Stimulated activated naive CD8-positive, alpha-beta T cell treated with anti-CD3 and anti-CD28 coated beads, Interleukin-15, Interleukin-2, amounts not matched to agents 100 ng/mL and 50 ng/mL, for 24 hours (primary cell): Measurements from ENCODE around the gene FAM193A.
"Not testable (repeated sequence)": the region's sequence is repeated elsewhere in the genome, so short reads cannot be mapped to it uniquely, and the experiment has no call there.

Experiments used
- H3K27ac Mint-ChIP-seq: one replicate; pipeline ENCODE4 v1.8.0; 2021; ENCODE audit warnings: mild to moderate bottlenecking, mixed read lengths
- H3K27me3 Mint-ChIP-seq: one replicate; pipeline ENCODE4 v1.8.0; 2021; ENCODE audit warnings: mixed read lengths
- H3K36me3 Mint-ChIP-seq: one replicate; pipeline ENCODE4 v1.8.0; 2021; ENCODE audit warnings: low read depth, mixed read lengths
- H3K4me1 Mint-ChIP-seq: one replicate; pipeline ENCODE4 v1.8.0; 2021; ENCODE audit warnings: low read depth, mixed read lengths
- H3K4me3 Mint-ChIP-seq: one replicate; pipeline ENCODE4 v1.8.0; 2021; ENCODE audit warnings: mild to moderate bottlenecking, mixed read lengths
- H3K9me3 Mint-ChIP-seq: one replicate; pipeline ENCODE4 v1.8.0; 2021; ENCODE audit warnings: mixed read lengths

Gene FAM193A

GRCh38 chr4:2713337-2713736, 176.9 kb downstream of the FAM193A start:
- Mint-ChIP-seq H3K9me3 (no peaks in the 10 kb centered on the region), H3K27ac (peak overlapping the region; percentile 88), H3K4me3 (no peak overlapping the region), H3K36me3 (peaks cover 36% of the 10 kb centered on the region), H3K4me1 (peaks cover 23% of the 10 kb centered on the region), H3K27me3 (no peaks in the 10 kb centered on the region)

DNA sequence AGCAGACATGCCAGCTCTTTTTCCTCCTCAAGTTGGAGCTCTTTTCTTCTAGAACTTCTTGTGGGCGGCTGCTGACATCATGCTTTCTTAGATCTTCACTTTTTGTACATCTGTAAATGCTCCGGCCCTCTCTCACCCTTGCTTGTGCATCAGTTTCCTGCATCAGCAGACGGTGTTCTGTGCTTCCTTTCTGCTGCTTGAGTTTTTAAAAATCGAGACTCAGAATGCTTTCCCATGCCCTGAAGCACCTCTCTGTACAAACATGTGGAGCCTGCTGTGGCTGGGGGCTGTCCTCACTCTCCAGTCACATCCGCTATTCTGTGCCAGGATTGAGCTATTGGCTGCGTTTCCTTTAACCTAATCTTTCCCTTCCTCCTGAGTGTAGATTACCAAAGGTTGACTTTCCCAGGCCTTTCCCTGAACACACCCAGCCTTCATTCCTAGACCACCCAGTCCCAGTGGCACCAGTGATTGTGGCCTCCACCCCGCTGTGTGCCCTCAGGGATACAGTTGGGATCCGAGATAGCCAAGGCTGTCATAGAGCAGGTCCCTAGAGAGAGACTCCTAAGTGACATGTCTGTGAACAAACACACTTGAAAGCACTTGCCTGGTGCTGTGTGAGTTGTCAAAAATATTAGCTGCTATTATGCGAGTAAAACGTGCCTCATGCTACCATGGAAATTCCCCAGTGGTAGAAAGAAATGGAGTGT, 177.8 kb downstream of the FAM193A start:
- Mint-ChIP-seq H3K27ac (peak overlapping the region; percentile 88), H3K4me3 (no peak overlapping the region), H3K9me3 (no peaks in the 10 kb centered on the region), H3K4me1 (peaks cover 23% of the 10 kb centered on the region), H3K36me3 (peaks cover 45% of the 10 kb centered on the region), H3K27me3 (no peaks in the 10 kb centered on the region)

- Mint-ChIP-seq H3K4me1 (peaks cover 23% of the 10 kb centered on the region), H3K27ac (peak overlapping the region; percentile 31), H3K9me3 (no peaks in the 10 kb centered on the region), H3K27me3 (no peaks in the 10 kb centered on the region), H3K4me3 (no peak overlapping the region), H3K36me3 (peaks cover 49% of the 10 kb centered on the region)
Measured at GRCh38 chr4:2714918-2715317, 178.5 kb downstream of the FAM193A start.

DNA sequence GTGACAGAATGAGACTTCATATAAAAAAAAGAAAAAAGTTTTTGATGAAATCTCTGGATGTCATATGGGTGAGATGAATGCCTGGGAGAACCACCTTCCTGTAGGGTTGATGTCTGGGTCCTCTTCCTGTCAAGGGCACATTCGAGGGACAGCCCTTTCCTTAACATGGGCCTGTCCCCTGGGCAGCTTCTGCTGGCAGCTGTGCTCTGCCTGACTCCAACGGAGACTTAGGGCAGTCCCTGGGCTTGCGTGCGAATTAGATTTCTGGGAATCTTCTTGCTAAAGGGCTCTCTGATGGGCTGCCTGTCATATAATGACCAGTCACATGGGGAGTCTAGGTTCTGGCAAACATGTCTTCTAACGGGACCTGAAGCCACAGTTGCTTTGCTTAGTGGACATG, 179.0 kb downstream of the FAM193A start:
- no peaks in the 10 kb centered on the region for H3K9me3 Mint-ChIP-seq
- peaks cover 54% of the 10 kb centered on the region for H3K36me3 Mint-ChIP-seq
- H3K27me3 Mint-ChIP-seq: no peaks in the 10 kb centered on the region
- peaks cover 23% of the 10 kb centered on the region for H3K4me1 Mint-ChIP-seq
- peak overlapping the region; percentile 4 for H3K27ac Mint-ChIP-seq
- H3K4me3 Mint-ChIP-seq: no peak overlapping the region

GRCh38 chr4:2716236-2716635, 179.8 kb downstream of the FAM193A start:
- H3K4me3 Mint-ChIP-seq: no peak overlapping the region
- no peaks in the 10 kb centered on the region for H3K27me3 Mint-ChIP-seq
- H3K4me1 Mint-ChIP-seq: peaks cover 23% of the 10 kb centered on the region
- no peaks in the 10 kb centered on the region for H3K9me3 Mint-ChIP-seq
- peaks cover 58% of the 10 kb centered on the region for H3K36me3 Mint-ChIP-seq
- no peak overlapping the region for H3K27ac Mint-ChIP-seq

GRCh38 chr4:2721586-2721985, 185.1 kb downstream of the FAM193A start:
- Mint-ChIP-seq H3K4me3 (no peak overlapping the region), H3K27me3 (no peaks in the 10 kb centered on the region), H3K36me3 (peaks cover 41% of the 10 kb centered on the region), H3K4me1 (peaks cover 17% of the 10 kb centered on the region), H3K9me3 (no peaks in the 10 kb centered on the region), H3K27ac (no peak overlapping the region)

GRCh38 chr4:2722033-2722432, 185.6 kb downstream of the FAM193A start:
- Mint-ChIP-seq H3K9me3 (no peaks in the 10 kb centered on the region), H3K4me3 (no peak overlapping the region), H3K4me1 (peaks cover 17% of the 10 kb centered on the region), H3K36me3 (peaks cover 41% of the 10 kb centered on the region), H3K27ac (no peak overlapping the region), H3K27me3 (no peaks in the 10 kb centered on the region)

DNA sequence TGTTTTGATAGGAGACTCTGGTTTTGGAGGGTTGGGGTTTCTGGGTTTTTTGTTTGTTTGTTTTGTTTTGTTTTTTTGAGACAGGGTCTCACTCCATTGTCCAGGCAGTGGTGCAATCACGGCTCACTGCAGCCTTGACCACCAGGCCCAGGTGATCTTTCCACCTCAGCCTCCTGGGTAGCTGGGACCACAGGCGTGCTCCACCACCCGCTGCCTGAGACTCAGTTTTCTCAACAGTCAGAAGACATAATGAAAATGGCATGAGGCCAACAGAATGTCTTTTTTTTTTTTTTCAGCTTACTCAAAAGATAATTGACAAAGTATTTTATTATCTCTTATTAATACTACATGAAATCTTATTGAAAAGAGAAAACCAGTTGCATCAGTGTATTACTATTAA, 187.3 kb downstream of the FAM193A start:
- no peak overlapping the region for H3K4me3 Mint-ChIP-seq
- H3K36me3 Mint-ChIP-seq: peaks cover 31% of the 10 kb centered on the region
- no peaks in the 10 kb centered on the region for H3K9me3 Mint-ChIP-seq
- H3K4me1 Mint-ChIP-seq: peaks cover 17% of the 10 kb centered on the region
- no peaks in the 10 kb centered on the region for H3K27me3 Mint-ChIP-seq
- H3K27ac Mint-ChIP-seq: peak overlapping the region; percentile 67

- no peak overlapping the region for H3K4me3 Mint-ChIP-seq
- peaks cover 17% of the 10 kb centered on the region for H3K4me1 Mint-ChIP-seq
- peaks cover 18% of the 10 kb centered on the region for H3K36me3 Mint-ChIP-seq
- no peak overlapping the region for H3K27ac Mint-ChIP-seq
- no peaks in the 10 kb centered on the region for H3K9me3 Mint-ChIP-seq
- H3K27me3 Mint-ChIP-seq: no peaks in the 10 kb centered on the region
Measured at GRCh38 chr4:2725380-2725779, 188.9 kb downstream of the FAM193A start.

GRCh38 chr4:2726881-2727280, 190.4 kb downstream of the FAM193A start:
- H3K36me3 Mint-ChIP-seq: peaks cover 19% of the 10 kb centered on the region
- not testable (repeated sequence) for H3K4me3 Mint-ChIP-seq, H3K9me3 Mint-ChIP-seq, H3K27ac Mint-ChIP-seq, H3K27me3 Mint-ChIP-seq
- H3K4me1 Mint-ChIP-seq: peaks cover 17% of the 10 kb centered on the region

DNA sequence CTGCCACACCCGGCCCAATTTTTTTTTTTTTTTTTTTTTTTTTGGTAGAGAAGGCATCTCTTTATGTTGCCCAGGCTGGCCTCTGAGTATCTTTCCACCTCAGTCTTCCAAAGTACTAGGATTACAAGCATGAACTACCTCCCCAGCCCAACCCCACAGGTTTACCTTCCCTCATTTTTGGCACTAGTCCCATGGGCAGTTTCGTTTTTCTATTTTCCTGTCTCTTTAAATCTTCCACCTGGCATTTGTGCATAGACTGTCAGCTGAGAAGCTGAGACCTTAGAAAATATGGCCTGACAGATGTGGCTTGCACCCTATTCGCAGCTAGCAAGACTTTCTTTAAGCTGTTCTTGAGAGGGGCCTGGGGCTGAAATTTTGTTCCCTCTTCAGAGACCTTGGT, 191.8 kb downstream of the FAM193A start:
- Mint-ChIP-seq H3K9me3 (no peaks in the 10 kb centered on the region), H3K27me3 (no peaks in the 10 kb centered on the region), H3K36me3 (peaks cover 23% of the 10 kb centered on the region), H3K4me1 (peaks cover 12% of the 10 kb centered on the region), H3K4me3 (no peak overlapping the region), H3K27ac (no peak overlapping the region)

DNA sequence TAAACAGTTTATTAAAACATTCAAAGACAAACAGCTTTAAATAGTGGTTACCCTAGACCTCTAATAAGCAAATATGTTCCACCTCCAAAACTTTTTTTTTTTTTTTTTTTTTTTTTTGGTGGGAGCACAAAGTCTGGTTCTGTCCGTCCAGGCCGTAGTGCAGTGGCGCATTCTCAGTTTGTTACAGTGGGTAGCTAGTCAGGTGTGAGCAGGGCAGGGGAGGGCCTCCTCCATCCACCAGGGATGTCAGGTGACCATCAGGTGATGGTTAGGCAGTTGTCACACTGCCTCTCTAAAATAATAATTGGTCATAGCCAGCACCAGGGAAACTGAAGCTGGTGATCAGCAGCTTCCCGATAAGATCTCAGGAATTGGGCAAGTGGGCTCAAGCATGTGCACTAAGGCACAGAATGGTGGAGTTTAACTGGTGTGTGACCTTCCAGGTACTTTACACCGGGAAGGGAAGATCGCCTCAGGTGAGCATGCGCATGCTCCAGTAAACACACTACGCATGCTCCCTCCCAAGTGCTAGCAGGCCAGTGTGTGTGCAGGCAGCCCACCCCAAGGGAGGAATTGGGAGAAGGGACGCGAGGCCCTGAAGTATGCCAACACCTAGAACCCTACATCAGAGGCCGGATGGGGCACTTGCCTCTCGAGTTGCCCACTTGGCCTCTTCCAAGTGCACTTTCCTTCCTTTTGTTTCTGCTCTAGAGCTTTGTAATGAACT, 192.5 kb downstream of the FAM193A start:
- Mint-ChIP-seq H3K9me3 (no peaks in the 10 kb centered on the region), H3K27me3 (no peaks in the 10 kb centered on the region), H3K36me3 (peaks cover 22% of the 10 kb centered on the region), H3K4me1 (peaks cover 8% of the 10 kb centered on the region), H3K4me3 (no peak overlapping the region), H3K27ac (no peak overlapping the region)

DNA sequence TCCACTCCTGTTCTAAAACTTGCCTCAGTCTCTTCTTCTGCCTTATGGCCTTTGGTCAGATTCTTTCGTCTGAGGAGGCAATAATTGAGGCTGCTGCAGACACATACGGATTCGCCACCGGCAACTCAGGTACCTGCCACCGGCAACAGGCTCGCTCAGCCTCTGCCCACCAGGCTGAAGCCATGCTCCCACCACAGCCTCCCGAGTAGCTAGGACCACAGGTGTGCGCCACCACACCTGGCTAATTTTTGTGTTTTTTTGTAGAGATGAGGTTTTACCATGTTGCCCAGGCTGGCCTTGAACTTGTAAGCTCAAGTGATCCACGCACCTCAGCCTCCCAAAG, 193.1 kb downstream of the FAM193A start:
- Mint-ChIP-seq H3K4me3 (no peak overlapping the region), H3K4me1 (peaks cover 5% of the 10 kb centered on the region), H3K9me3 (peaks cover 1% of the 10 kb centered on the region), H3K27ac (no peak overlapping the region), H3K36me3 (peaks cover 19% of the 10 kb centered on the region), H3K27me3 (no peaks in the 10 kb centered on the region)

DNA sequence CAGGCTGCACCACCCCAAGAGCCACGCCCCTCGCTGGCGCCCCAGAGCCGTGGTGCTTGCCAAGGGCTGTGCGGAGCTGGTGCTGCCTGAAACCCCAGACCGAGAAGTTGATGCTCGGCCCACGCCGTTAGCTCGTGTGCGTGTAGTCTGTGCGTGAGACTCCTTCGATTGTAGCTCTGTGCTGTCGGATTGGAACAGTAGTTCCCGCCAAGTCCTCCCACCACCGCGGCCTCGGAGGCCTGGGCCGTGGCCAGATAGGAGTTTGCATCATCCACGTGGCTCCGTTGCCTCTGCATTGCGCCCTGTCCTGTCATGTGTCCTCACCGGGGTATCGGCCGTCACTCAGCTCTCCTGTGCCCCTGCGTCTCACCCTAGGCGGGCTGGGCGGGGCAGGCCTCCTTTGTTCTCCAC, 195.5 kb downstream of the FAM193A start:
- Mint-ChIP-seq H3K9me3 (peaks cover 8% of the 10 kb centered on the region), H3K27ac (no peak overlapping the region), H3K36me3 (peaks cover 30% of the 10 kb centered on the region), H3K4me1 (peaks cover 5% of the 10 kb centered on the region), H3K4me3 (no peak overlapping the region), H3K27me3 (no peaks in the 10 kb centered on the region)

GRCh38 chr4:2732526-2732925, 196.1 kb downstream of the FAM193A start:
- H3K27ac Mint-ChIP-seq: no peak overlapping the region
- H3K4me3 Mint-ChIP-seq: no peak overlapping the region
- no peaks in the 10 kb centered on the region for H3K27me3 Mint-ChIP-seq
- H3K4me1 Mint-ChIP-seq: peaks cover 5% of the 10 kb centered on the region
- H3K9me3 Mint-ChIP-seq: peaks cover 8% of the 10 kb centered on the region
- peaks cover 30% of the 10 kb centered on the region for H3K36me3 Mint-ChIP-seq
